GM12873 (cell line): ENCODE measurements around the gene MAGI1.

Experiments used
- CTCF ChIP-seq: IDR thresholded peaks from 2 replicates; pipeline ENCODE4 v1.5.1; 2012; ENCODE audit warnings: low read depth, mild to moderate bottlenecking, moderate library complexity, low read length, control low read depth; ENCODE audit not compliant: insufficient read depth; ENCODE audit errors: missing control alignments

MAGI1 gene

GRCh38 chr3:65616563-65616962 is 422.2 kb downstream of the MAGI1 start:
- no peak for TF ChIP-seq CTCF

GRCh38 chr3:65615329-65615728 is 423.4 kb downstream of the MAGI1 start:
- TF ChIP-seq CTCF, result no peak

- TF ChIP-seq CTCF, result no peak
These were observed 424.1 kb downstream of the MAGI1 start for GRCh38 chr3:65614585-65614984.

- TF ChIP-seq CTCF, result no peak
These were observed 431.6 kb downstream of the MAGI1 start for GRCh38 chr3:65607101-65607500.

- no peak for TF ChIP-seq CTCF
These were observed 432.8 kb downstream of the MAGI1 start for GRCh38 chr3:65605876-65606432.

- TF ChIP-seq CTCF, result no peak
These were observed 433.7 kb downstream of the MAGI1 start for GRCh38 chr3:65604863-65605526.

- TF ChIP-seq CTCF, result no peak
These were observed 435.1 kb downstream of the MAGI1 start for GRCh38 chr3:65603631-65604030.
